Measurements from ENCODE around the gene CYP2S1.
A peak's percentile ranks its signal among the peaks of the same experiment; 100 is the strongest.

DNA sequence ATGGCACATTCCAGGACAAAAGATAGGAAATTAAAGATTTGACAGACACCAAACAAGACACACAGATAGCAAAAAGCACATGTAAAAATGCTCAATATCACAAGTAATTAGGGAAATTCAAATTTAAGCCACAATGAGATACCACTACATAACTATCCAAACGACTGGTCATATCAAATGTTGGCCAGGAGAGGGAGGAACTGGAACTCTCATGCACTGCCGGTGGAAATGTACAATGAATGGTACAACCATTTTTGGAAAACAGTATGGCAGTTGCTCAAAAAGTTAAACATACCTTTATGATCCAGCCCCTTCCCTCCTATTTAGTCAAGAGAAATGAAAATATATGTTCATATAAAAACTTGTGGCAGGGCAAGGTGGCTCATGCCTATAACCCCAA, 36.8 kb upstream of the CYP2S1 start:
- TF ChIP-seq, protein P1, sequence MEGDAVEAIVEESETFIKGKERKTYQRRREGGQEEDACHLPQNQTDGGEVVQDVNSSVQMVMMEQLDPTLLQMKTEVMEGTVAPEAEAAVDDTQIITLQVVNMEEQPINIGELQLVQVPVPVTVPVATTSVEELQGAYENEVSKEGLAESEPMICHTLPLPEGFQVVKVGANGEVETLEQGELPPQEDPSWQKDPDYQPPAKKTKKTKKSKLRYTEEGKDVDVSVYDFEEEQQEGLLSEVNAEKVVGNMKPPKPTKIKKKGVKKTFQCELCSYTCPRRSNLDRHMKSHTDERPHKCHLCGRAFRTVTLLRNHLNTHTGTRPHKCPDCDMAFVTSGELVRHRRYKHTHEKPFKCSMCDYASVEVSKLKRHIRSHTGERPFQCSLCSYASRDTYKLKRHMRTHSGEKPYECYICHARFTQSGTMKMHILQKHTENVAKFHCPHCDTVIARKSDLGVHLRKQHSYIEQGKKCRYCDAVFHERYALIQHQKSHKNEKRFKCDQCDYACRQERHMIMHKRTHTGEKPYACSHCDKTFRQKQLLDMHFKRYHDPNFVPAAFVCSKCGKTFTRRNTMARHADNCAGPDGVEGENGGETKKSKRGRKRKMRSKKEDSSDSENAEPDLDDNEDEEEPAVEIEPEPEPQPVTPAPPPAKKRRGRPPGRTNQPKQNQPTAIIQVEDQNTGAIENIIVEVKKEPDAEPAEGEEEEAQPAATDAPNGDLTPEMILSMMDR (conservative IDR thresholded peaks at IDR 0.05): peak; percentile 34; the same call in 1 of the 2 replicates
- no peak for TF ChIP-seq EZH2 (IDR thresholded peaks at IDR 0.05; ENCODE audit: low read depth)

Measured in PC-9 (cell line).